Fibroblast of pulmonary artery (primary cell): ENCODE results near the gene ACTR5.
A peak's percentile ranks its signal among the peaks of the same experiment; 100 is the strongest.

Experiments
- DNase-seq: peaks from one replicate; pipeline ENCODE4 v3.0.0-alpha.2; 2010; ENCODE audit warnings: low read depth
- H3K4me3 ChIP-seq: replicated peaks from 2 replicates; pipeline ENCODE4 v1.5.1; 2011; ENCODE audit warnings: low read depth, mild to moderate bottlenecking, control low read depth, low read length, moderate library complexity
- CTCF ChIP-seq: IDR thresholded peaks from 2 replicates; pipeline ENCODE4 v1.5.1; 2011; ENCODE audit warnings: mild to moderate bottlenecking, control low read depth, low read length, inconsistent platforms; ENCODE audit errors: missing control alignments

The ACTR5 gene

DNA sequence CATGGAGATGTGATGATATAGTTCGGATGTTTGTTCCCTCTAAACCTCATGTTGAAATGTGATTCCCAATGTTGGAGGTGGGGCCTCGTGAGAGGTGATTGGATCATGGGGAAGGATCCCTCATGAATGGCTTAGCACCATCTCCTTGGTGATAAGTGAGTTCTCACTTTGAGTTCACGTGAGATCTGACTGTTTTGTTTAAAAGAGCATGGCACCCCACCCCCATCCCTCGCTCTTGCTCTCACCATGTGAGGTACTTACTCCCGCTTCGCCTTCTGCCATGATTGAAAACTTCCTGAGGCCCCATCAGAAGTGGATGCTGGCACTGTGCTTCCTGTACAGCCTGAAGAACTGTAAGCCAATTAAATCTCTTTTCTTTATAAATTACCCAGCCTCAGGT lies 13.1 kb upstream of the ACTR5 start:
- TF ChIP-seq CTCF = no peak
- DNase-seq = no peak

DNA sequence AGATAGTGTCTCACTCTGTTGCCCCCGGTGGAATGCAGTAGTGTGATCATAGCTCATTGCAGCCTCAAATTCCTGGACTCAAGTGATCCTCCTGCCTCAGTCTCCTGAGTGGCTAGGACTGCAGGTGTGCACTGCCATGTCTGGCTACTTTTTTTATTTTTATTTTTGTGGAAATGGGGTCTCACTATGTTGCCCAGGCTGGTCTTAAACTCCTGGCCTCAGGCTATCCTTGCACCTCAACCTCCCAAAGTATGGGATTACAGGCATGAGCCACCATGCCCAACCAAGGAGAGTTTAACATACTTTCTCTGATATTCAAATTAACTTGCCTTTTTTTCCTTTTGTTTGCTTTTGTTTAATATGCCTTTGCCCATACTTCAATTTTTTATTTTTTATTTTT lies 10.4 kb upstream of the ACTR5 start:
- TF ChIP-seq CTCF = no peak
- DNase-seq = no peak

More for the DNA sequence above, 13.1 kb upstream of the ACTR5 start:
- no peak overlapping the region for H3K4me3 ChIP-seq

DNA sequence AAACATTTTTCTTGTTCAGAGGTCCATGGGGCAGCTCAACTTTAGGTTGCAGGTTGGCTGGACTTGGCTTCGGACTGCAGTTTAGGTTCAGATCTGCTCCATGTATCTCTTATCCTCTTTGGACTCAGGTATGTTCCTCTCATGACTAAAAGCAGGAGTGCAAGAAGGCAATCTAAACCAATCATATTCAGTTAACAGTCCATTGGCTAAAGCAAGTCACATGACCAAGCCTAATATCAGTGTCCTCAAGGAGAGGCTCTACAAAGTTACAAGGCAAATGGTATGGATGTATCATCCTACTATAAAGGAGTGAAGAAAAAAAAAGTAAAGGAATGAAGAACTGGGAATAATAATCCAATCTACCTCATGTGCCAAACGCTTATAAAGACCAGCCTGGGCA lies 2.5 kb upstream of the ACTR5 start:
- TF ChIP-seq CTCF = no peak
- H3K4me3 ChIP-seq = no peak overlapping the region
- DNase-seq = no peak

More for the DNA sequence above, 10.4 kb upstream of the ACTR5 start:
- H3K4me3 ChIP-seq = no peak overlapping the region

DNA sequence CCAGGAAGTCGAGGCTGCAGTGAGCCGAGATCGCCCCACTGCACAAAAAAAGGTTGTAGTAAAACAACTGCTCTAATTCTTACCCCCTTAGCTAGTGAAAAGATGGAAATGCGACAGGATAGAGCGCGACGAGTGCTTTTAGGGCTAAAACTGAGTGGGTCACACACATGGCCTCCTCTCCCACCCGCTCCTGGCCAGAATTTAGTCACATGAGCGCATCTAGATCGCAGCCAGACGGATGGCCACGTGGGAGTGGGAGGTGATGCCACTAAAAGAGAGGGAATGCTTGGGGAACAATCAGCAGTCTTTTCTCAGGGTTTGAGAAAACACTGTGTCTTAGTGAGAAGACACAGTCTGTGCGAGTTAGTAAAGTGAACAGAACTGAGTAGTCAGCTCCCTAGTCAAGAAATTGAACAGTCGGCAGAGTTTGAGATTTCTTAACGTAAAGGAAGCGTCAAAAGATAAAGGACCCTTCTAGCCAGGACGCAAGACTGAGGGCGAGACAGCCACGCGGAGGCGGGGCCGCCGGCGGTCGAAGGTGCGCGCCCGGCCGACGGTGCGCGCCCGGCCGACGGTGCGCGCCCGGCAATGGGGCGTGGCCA lies 664 bp upstream of the ACTR5 start:
- peak overlapping the region; percentile 36 for H3K4me3 ChIP-seq
- TF ChIP-seq CTCF = no peak
- no peak for DNase-seq

DNA sequence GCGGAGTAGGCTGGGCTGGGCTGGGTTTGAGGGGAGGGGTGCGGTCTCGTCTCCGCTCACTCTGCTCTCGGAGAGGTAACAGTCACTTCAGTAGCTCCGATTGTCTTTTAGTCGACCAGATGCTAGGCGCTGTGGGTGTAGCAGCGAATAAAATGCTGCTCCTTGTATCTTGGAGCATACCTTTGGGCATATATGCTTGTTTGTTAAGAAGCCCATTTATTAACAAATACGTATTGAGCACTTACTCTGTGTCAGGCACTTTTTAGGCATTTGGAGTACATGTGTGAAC lies 545 bp downstream of the ACTR5 start:
- TF ChIP-seq CTCF = no peak
- H3K4me3 ChIP-seq = peak overlapping the region; percentile 87
- DNase-seq = no peak

GRCh38 chr20:38751360-38751976 lies 3.2 kb downstream of the ACTR5 start:
- no peak overlapping the region for H3K4me3 ChIP-seq
- peak; percentile 67 for DNase-seq
- peak; percentile 76 for TF ChIP-seq CTCF

- no peak for DNase-seq
- H3K4me3 ChIP-seq = no peak overlapping the region
- no peak for TF ChIP-seq CTCF
These were observed 3.8 kb downstream of the ACTR5 start for GRCh38 chr20:38752029-38752428.
